ENCODE measurements around the gene SHMT1.
"Not testable (repeated sequence)": the region's sequence is repeated elsewhere in the genome, so short reads cannot be mapped to it uniquely, and the experiment has no call there.

The SHMT1 gene

DNA sequence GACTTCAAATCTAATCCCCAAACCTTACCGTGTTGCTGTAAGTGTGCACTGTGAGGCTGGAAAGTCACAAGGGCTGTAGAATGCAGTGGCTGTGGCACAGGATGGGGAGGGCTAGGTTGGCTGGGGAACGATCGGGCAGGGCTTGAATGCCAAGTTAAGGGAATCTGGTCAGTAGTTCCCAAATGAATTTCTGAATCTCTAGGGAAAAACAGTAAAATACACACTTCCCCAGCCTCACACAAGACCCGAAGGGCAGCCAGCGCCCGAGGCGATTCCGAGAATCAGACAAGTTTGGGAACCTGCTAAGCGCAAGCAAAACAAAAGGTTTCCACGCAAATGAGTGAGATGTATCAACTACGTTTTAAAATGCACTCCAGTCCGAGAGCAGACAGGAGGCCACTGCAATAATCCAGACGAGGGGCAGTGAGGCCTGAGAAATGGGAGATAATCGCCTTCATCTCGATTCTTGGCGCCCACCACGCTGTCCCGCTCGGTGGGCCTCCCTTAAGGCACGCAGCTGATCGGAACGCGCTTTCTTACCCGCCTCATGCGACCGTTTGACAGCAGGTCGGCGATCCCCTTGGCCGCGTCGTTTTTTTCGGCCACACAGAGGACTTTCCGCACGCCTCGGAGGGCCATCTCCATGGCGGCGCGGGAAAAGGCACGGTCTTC is 49.2 kb downstream of the SHMT1 start:
- H3K4me3 ChIP-seq (replicated peaks; ENCODE audit: low read depth, low read length) = peak overlapping the region; percentile 83
- TF ChIP-seq, protein P1, sequence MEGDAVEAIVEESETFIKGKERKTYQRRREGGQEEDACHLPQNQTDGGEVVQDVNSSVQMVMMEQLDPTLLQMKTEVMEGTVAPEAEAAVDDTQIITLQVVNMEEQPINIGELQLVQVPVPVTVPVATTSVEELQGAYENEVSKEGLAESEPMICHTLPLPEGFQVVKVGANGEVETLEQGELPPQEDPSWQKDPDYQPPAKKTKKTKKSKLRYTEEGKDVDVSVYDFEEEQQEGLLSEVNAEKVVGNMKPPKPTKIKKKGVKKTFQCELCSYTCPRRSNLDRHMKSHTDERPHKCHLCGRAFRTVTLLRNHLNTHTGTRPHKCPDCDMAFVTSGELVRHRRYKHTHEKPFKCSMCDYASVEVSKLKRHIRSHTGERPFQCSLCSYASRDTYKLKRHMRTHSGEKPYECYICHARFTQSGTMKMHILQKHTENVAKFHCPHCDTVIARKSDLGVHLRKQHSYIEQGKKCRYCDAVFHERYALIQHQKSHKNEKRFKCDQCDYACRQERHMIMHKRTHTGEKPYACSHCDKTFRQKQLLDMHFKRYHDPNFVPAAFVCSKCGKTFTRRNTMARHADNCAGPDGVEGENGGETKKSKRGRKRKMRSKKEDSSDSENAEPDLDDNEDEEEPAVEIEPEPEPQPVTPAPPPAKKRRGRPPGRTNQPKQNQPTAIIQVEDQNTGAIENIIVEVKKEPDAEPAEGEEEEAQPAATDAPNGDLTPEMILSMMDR (IDR thresholded peaks at IDR 0.05; ENCODE audit: low read length, missing control alignments) = no peak
- DNase-seq (ENCODE audit: low read depth) = peak; percentile 16

DNA sequence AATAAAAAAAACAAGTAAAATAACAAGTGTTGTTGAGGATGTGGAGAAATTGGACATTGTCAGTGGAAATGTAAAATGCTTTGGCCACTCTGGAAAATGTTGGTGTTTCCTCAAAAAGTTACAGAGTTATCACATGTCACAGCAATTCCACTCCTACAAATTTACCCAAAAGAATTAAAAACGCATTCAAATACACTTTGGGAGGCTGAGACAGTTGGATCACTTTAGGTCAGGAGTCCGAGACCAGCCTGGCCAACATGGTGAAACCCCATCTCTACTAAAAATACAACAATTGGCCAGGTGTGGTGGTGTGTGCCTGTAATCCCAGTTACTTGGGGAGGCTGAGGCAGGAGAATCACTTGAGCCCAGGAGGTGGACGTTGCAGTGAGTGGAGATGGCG is 54.1 kb downstream of the SHMT1 start:
- TF ChIP-seq, protein P1 (IDR thresholded peaks at IDR 0.05; ENCODE audit: low read length, missing control alignments) = no peak
- no peak for DNase-seq (ENCODE audit: low read depth)
- H3K4me3 ChIP-seq (replicated peaks; ENCODE audit: low read depth, low read length) = no peak overlapping the region

DNA sequence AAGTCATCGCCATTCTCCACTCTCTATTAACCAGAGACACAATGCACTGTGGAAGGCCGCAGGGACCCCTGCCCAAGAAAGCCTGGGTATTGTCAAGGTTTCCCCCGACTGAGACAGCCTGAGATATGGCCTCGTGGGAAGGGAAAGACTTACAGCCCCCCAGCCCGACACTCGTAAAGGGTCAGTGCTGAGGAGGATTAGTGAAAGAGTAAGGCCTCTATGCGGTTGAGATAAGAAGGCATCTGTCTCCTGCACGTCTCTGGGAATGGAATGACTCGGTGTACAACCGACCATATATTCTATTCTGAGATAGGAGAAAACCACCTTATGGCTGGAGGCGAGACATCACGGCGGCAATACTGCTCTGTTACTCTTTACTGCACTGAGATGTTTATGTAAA is 60.1 kb downstream of the SHMT1 start:
- H3K4me3 ChIP-seq (replicated peaks; ENCODE audit: low read depth, low read length); DNase-seq (ENCODE audit: low read depth): not testable (repeated sequence)

DNA sequence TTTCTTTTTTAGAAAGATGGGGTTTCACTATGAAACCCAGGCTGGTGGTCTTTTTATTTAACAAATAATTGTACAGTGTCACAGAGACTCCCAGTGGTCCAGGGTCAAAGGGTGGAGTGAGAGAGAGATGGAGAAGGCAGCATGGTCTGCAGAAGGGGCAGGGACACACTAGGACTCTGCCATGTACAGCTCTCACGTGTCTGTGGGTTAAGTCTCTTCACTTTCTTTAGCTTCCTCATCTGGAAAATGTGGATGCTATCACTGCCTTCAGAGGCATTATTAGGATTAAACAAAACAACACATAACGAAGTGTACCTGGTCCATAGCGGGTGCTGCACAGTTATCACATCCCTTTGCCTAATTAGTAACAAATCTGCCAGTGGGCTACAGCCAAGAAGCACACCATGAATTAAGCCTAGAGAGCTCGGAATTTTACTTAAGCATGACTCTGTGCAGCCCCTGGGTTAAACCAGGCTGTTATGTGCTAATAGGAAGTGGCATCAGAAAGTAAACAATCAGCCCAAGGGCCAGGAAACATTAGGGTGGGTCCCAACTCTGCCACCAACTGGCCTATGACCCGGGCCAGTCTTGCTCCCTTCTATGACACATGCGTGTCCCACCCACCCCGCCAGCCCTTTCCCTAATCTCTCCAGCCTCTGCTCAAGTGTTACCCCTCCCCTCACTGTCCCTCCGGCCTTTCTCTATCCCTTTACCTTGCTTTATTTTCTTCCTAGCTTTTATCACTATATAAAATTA is 62.4 kb downstream of the SHMT1 start:
- DNase-seq (ENCODE audit: low read depth) = no peak
- no peak overlapping the region for H3K4me3 ChIP-seq (replicated peaks; ENCODE audit: low read depth, low read length)
- TF ChIP-seq, protein P1 (IDR thresholded peaks at IDR 0.05; ENCODE audit: low read length, missing control alignments) = no peak

DNA sequence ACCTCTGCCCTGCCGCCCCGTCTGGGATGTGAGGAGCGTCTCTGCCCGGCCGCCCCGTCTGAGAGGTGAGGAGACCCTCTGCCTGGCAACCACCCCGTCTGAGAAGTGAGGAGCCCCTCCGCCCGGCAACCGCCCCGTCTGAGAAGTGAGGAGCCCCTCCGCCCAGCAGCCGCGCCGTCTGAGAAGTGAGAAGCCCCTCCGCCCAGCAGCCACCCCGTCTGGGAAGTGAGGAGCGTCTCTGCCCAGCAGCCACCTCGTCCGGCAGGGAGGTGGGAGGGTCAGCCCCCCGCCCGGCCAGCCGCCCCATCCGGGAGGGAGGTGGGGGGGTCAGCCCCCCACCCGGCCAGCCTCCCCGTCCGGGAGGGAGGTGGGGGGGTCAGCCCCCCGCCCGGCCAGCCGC is 65.3 kb downstream of the SHMT1 start:
- H3K4me3 ChIP-seq (replicated peaks; ENCODE audit: low read depth, low read length); DNase-seq (ENCODE audit: low read depth): not testable (repeated sequence)

DNA sequence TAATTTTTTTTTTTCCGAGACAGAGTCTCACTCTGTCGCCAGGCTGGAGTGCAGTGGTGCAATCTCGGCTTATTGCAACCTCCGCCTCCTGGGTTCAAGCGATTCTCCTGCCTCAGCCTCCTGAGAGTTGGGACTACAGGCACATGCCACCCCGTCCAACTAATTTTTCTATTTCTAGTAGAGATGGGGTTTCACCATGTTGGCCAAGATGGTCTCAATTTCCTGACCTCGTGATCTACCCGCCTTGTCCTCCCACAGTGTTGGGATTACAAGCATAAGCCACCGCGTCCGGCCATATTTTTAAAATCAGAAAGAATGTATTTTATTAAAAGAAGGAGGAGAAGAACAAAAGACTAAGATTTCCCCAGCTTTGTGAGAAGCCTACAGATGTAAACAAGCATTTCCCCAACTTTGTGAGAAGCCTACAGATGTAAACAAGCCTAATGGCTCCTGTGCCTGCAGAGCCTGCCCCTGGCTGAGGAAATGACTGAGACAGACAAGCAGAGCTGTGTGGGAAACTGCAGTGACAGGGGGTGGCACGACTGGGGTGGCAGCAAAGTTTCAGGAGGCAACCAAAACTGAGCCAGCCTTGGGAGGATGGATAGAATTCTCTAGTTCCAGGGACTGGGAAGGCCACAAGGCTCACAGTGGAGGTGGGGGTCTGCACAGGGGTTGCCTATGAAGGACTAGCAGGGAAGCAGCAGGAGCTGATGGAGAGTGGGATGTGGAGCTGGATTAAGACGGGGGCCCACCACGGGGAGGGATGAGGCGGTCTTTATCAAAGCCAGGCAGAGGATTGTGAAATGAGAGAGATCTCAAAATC is 71.4 kb downstream of the SHMT1 start:
- TF ChIP-seq, protein P1 (IDR thresholded peaks at IDR 0.05; ENCODE audit: low read length, missing control alignments) = no peak
- no peak overlapping the region for H3K4me3 ChIP-seq (replicated peaks; ENCODE audit: low read depth, low read length)
- no peak for DNase-seq (ENCODE audit: low read depth)

DNA sequence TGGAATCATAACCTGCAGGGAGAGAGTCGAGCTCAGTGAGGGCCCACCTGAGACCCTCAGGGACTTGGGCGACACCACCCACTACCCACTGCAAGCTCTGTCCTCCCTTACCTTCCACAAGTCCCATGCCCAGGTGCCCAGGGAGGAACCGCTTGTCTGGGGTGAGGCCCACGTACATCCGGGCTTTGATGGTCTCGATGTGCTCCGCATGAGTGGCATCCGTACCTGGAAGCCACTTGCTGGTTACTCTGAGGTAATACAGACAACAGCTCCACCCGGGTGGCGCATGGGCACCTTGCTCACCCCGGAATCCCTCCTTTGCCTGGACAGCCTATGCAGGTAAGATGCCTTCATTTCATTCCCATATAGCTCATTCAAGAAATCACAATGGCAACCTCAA is 78.1 kb downstream of the SHMT1 start:
- H3K4me3 ChIP-seq (replicated peaks; ENCODE audit: low read depth, low read length) = no peak overlapping the region
- TF ChIP-seq, protein P1 (IDR thresholded peaks at IDR 0.05; ENCODE audit: low read length, missing control alignments) = no peak
- DNase-seq (ENCODE audit: low read depth) = no peak

Data from fibroblast of pulmonary artery (primary cell).